GM12878 (cell line): ENCODE data around the gene PKD1. TPM values are rescaled to one million over a fixed set of nuclear protein-coding genes. Genes with fewer than 3 reads are reported as not detected.

Experiments used
- DPF2 ChIP-seq: fragments of 450-650 bp; IDR thresholded peaks from 2 replicates; pipeline ENCODE4 v1.6.1; 2017; ENCODE audit warnings: mild to moderate bottlenecking
- ETV6 ChIP-seq, 2 experiments: fragments of 450-650 bp in 1 of 2; IDR thresholded peaks in 1 of 2; conservative IDR thresholded peaks in 1 of 2; 2 replicates each; pipeline ENCODE4 v1.6.1; 2014; ENCODE audit warnings: antibody characterized with exemption in 1 of 2, borderline replicate concordance in 1 of 2, low read depth in 1 of 2, mild to moderate bottlenecking in 1 of 2, moderate library complexity in 1 of 2
- FOS ChIP-seq: IDR thresholded peaks from 3 replicates; pipeline ENCODE4 v1.6.1; 2011; ENCODE audit warnings: borderline replicate concordance; ENCODE audit not compliant: insufficient read length; ENCODE audit errors: extremely low read depth
- IKZF2 ChIP-seq, 2 experiments: fragments of 450-650 bp; IDR thresholded peaks; 2 replicates each; pipeline ENCODE4 v1.6.1; 2017; ENCODE audit warnings: mild to moderate bottlenecking in 2 of 2, moderate library complexity in 2 of 2
- POU2F2 ChIP-seq: IDR thresholded peaks from 3 replicates; pipeline ENCODE4 v1.6.1; 2011; ENCODE audit warnings: low read depth, mild to moderate bottlenecking, low read length, borderline replicate concordance
- YY1 ChIP-seq: IDR thresholded peaks from 2 replicates; pipeline ENCODE4 v1.6.1; 2011; ENCODE audit warnings: low read depth, mild to moderate bottlenecking, low read length
- ZBED1 ChIP-seq: IDR thresholded peaks from 2 replicates; pipeline ENCODE4 v1.6.1; 2016; ENCODE audit warnings: borderline replicate concordance
- ZNF217 ChIP-seq: fragments of 450-650 bp; IDR thresholded peaks from 2 replicates; pipeline ENCODE4 v1.6.1; 2017; ENCODE audit warnings: antibody characterized with exemption, mild to moderate bottlenecking
- polyA plus RNA-seq, 11 experiments: library from polyadenylated mRNA; depleted of rRNA in 4 of 11; unstranded in 6 of 11; stranded (reverse) in 5 of 11; fragments of >200 nt; fragmentation: Nextera tagmentation in 4 of 11; fragmentation: Illumina TruSeq in 1 of 11; extraction: Ambion mirVana in 4 of 11; extraction: Trizol in 1 of 11; gene quantifications; 1 replicate in 1 of 11; 2 replicates in 10 of 11; pipeline versions ENCODE4 v1.2.1 to v1.2.3, GENCODE V29; 2011 to 2016; ENCODE audit warnings: inconsistent platforms in 2 of 11, missing spikeins in 2 of 11, low read depth in 1 of 11
- total RNA-seq, 4 experiments: library from RNA; depleted of rRNA in 3 of 4; stranded (reverse); fragments of >200 nt in 3 of 4; fragmentation: Illumina TruSeq in 1 of 4; extraction: Trizol in 1 of 4; gene quantifications; 2 replicates each; pipeline versions ENCODE4 v1.2.1 to v1.2.3, GENCODE V29; 2013 to 2021
- TF ChIP-seq, protein P1 (sequence below): IDR thresholded peaks from 2 replicates; pipeline ENCODE4 v1.6.1; 2012; ENCODE audit warnings: improper control_type of control experiment, low read depth, low read length; ENCODE audit not compliant: insufficient replicate concordance

Gene PKD1
- total and polyA plus RNA-seq, 10 of the 15 experiments (the other 5 are each of a cell fraction or from before 2014, with no cell fraction given), result 0.11 to 62.0 (median 6.1) TPM

DNA sequence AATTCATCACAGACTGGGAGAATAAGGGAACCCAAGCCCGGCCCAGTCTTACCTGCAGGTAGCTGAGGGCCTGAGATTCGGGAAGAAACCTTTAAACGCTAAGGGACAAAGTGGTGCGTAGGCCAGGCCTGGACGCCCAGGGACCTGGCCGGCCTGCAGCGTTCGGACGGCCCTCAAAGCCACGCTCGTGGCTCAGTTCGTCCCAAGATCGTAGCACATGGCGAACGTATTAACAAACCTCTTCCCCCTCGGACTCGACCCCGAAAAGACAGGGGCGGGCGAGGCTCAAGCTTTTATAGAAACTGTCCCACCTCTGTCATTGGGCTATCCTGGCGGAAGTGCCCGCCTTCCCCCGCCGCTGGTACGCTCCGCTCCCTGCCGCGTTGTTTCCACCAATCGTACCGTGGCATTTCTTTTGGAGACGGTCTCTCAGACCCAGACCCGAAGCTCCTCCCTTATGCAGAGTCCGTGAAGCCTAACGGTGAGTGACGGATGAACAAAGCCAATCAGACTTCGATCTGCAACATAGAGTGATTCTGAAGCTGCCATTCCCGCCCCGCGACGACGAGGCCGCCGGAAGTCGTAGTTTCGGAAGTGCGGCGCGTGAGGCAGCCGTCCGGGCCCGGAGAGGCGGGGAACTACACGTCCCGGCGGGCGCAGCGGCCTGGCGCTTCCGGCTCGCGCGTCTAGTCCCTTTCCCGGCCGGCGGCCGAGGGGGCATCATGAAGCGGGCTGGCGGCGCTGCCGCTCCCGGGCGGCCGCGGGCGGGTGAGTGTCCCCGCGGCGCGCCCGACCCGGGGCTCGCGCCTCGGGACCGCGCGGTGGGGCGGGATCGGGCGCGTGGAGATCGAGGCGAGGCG, 19.6 kb upstream of the PKD1 start, which contains the start of gene TRAF7 (continued):
- TF ChIP-seq YY1 (peak; percentile 75), DPF2 (peak; percentile 93), IKZF2 (IDR thresholded peaks at IDR 0.05) (no peak), FOS (peak; percentile 52), ZBED1 (peak; percentile 92), ETV6 (conservative IDR thresholded peaks at IDR 0.05 in 1 of 2, IDR thresholded peaks at IDR 0.05 in 1 of 2; ENCODE audit: borderline replicate concordance in 1 of 2, low read depth in 1 of 2) (no peak), ZNF217 (no peak), POU2F2 (peak; percentile 99)
- TF ChIP-seq, protein P1, sequence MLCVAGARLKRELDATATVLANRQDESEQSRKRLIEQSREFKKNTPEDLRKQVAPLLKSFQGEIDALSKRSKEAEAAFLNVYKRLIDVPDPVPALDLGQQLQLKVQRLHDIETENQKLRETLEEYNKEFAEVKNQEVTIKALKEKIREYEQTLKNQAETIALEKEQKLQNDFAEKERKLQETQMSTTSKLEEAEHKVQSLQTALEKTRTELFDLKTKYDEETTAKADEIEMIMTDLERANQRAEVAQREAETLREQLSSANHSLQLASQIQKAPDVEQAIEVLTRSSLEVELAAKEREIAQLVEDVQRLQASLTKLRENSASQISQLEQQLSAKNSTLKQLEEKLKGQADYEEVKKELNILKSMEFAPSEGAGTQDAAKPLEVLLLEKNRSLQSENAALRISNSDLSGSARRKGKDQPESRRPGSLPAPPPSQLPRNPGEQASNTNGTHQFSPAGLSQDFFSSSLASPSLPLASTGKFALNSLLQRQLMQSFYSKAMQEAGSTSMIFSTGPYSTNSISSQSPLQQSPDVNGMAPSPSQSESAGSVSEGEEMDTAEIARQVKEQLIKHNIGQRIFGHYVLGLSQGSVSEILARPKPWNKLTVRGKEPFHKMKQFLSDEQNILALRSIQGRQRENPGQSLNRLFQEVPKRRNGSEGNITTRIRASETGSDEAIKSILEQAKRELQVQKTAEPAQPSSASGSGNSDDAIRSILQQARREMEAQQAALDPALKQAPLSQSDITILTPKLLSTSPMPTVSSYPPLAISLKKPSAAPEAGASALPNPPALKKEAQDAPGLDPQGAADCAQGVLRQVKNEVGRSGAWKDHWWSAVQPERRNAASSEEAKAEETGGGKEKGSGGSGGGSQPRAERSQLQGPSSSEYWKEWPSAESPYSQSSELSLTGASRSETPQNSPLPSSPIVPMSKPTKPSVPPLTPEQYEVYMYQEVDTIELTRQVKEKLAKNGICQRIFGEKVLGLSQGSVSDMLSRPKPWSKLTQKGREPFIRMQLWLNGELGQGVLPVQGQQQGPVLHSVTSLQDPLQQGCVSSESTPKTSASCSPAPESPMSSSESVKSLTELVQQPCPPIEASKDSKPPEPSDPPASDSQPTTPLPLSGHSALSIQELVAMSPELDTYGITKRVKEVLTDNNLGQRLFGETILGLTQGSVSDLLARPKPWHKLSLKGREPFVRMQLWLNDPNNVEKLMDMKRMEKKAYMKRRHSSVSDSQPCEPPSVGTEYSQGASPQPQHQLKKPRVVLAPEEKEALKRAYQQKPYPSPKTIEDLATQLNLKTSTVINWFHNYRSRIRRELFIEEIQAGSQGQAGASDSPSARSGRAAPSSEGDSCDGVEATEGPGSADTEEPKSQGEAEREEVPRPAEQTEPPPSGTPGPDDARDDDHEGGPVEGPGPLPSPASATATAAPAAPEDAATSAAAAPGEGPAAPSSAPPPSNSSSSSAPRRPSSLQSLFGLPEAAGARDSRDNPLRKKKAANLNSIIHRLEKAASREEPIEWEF, result no peak
